ENCODE data around the gene OR4N5.

The OR4N5 gene

DNA sequence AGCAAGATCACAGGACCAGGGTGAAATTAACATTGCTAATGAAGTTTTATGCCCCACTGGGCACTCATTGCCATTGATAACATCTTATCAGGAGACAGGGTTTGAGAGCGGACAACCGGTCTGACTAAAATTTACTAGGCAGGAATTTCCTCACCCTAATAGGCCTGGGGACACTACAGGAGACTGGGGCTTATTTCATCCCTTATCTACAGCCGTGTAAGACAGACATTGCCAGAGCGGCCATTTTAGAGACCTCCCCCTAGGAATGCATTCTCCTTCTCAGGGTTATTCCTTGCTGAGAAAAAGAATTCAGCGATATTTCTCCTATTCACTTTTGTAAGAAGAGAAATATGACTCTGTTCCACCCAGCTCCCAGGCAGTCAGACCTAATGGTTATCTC is 19.8 kb upstream of the OR4N5 start:
- ATAC-seq: no peak
- TF ChIP-seq ZC3H10 (CRISPR knock-in tag; IDR thresholded peaks at IDR 0.05) (no peak), ZNF70 (CRISPR knock-in tag; IDR thresholded peaks at IDR 0.05) (no peak), ISL1 (CRISPR knock-in tag; IDR thresholded peaks at IDR 0.05) (no peak), TCF4 (CRISPR knock-in tag; IDR thresholded peaks at IDR 0.05; ENCODE audit: borderline replicate concordance) (no peak), PPARA (CRISPR knock-in tag; IDR thresholded peaks at IDR 0.05; ENCODE audit: borderline replicate concordance) (no peak), ZNF565 (CRISPR knock-in tag; conservative IDR thresholded peaks at IDR 0.05; ENCODE audit: low read depth) (no peak), BACH2 (CRISPR knock-in tag; IDR thresholded peaks at IDR 0.05; ENCODE audit: borderline replicate concordance) (no peak), ZFP30 (CRISPR knock-in tag; IDR thresholded peaks at IDR 0.05) (no peak), SNAI2 (CRISPR knock-in tag; IDR thresholded peaks at IDR 0.05) (no peak)
- TF ChIP-seq, protein P1, sequence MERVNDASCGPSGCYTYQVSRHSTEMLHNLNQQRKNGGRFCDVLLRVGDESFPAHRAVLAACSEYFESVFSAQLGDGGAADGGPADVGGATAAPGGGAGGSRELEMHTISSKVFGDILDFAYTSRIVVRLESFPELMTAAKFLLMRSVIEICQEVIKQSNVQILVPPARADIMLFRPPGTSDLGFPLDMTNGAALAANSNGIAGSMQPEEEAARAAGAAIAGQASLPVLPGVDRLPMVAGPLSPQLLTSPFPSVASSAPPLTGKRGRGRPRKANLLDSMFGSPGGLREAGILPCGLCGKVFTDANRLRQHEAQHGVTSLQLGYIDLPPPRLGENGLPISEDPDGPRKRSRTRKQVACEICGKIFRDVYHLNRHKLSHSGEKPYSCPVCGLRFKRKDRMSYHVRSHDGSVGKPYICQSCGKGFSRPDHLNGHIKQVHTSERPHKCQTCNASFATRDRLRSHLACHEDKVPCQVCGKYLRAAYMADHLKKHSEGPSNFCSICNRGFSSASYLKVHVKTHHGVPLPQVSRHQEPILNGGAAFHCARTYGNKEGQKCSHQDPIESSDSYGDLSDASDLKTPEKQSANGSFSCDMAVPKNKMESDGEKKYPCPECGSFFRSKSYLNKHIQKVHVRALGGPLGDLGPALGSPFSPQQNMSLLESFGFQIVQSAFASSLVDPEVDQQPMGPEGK (CRISPR knock-in tag; IDR thresholded peaks at IDR 0.05; ENCODE audit: borderline replicate concordance): no peak
- TF ChIP-seq, protein P2, sequence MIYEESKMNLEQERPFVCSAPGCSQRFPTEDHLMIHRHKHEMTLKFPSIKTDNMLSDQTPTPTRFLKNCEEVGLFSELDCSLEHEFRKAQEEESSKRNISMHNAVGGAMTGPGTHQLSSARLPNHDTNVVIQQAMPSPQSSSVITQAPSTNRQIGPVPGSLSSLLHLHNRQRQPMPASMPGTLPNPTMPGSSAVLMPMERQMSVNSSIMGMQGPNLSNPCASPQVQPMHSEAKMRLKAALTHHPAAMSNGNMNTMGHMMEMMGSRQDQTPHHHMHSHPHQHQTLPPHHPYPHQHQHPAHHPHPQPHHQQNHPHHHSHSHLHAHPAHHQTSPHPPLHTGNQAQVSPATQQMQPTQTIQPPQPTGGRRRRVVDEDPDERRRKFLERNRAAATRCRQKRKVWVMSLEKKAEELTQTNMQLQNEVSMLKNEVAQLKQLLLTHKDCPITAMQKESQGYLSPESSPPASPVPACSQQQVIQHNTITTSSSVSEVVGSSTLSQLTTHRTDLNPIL (CRISPR knock-in tag; IDR thresholded peaks at IDR 0.05; ENCODE audit: low read depth): no peak

DNA sequence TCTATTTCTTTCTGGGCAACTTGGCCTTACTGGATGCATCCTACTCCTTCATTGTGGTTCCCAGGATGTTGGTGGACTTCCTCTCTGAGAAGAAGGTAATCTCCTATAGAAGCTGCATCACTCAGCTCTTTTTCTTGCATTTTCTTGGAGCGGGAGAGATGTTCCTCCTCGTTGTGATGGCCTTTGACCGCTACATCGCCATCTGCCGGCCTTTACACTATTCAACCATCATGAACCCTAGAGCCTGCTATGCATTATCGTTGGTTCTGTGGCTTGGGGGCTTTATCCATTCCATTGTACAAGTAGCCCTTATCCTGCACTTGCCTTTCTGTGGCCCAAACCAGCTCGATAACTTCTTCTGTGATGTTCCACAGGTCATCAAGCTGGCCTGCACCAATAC is 5.3 kb downstream of the OR4N5 start:
- ATAC-seq: peak; percentile 39; the same call in 1 of the 3 replicates
- TF ChIP-seq, protein P3, sequence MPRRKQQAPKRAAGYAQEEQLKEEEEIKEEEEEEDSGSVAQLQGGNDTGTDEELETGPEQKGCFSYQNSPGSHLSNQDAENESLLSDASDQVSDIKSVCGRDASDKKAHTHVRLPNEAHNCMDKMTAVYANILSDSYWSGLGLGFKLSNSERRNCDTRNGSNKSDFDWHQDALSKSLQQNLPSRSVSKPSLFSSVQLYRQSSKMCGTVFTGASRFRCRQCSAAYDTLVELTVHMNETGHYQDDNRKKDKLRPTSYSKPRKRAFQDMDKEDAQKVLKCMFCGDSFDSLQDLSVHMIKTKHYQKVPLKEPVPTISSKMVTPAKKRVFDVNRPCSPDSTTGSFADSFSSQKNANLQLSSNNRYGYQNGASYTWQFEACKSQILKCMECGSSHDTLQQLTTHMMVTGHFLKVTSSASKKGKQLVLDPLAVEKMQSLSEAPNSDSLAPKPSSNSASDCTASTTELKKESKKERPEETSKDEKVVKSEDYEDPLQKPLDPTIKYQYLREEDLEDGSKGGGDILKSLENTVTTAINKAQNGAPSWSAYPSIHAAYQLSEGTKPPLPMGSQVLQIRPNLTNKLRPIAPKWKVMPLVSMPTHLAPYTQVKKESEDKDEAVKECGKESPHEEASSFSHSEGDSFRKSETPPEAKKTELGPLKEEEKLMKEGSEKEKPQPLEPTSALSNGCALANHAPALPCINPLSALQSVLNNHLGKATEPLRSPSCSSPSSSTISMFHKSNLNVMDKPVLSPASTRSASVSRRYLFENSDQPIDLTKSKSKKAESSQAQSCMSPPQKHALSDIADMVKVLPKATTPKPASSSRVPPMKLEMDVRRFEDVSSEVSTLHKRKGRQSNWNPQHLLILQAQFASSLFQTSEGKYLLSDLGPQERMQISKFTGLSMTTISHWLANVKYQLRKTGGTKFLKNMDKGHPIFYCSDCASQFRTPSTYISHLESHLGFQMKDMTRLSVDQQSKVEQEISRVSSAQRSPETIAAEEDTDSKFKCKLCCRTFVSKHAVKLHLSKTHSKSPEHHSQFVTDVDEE (CRISPR knock-in tag; IDR thresholded peaks at IDR 0.05): no peak
- TF ChIP-seq ESRRG (CRISPR knock-in tag; IDR thresholded peaks at IDR 0.05) (no peak), BACH2 (CRISPR knock-in tag; IDR thresholded peaks at IDR 0.05; ENCODE audit: borderline replicate concordance) (no peak), ZFP30 (CRISPR knock-in tag; IDR thresholded peaks at IDR 0.05) (no peak), GLIS3 (CRISPR knock-in tag; IDR thresholded peaks at IDR 0.05) (no peak), TOX (CRISPR knock-in tag; IDR thresholded peaks at IDR 0.05; ENCODE audit: borderline replicate concordance) (no peak), PPARA (CRISPR knock-in tag; IDR thresholded peaks at IDR 0.05; ENCODE audit: borderline replicate concordance) (no peak), ZC3H10 (CRISPR knock-in tag; IDR thresholded peaks at IDR 0.05) (no peak), ZFP3 (CRISPR knock-in tag; IDR thresholded peaks at IDR 0.05) (no peak), CSDC2 (CRISPR knock-in tag; IDR thresholded peaks at IDR 0.05) (no peak)
- TF ChIP-seq, protein P4, sequence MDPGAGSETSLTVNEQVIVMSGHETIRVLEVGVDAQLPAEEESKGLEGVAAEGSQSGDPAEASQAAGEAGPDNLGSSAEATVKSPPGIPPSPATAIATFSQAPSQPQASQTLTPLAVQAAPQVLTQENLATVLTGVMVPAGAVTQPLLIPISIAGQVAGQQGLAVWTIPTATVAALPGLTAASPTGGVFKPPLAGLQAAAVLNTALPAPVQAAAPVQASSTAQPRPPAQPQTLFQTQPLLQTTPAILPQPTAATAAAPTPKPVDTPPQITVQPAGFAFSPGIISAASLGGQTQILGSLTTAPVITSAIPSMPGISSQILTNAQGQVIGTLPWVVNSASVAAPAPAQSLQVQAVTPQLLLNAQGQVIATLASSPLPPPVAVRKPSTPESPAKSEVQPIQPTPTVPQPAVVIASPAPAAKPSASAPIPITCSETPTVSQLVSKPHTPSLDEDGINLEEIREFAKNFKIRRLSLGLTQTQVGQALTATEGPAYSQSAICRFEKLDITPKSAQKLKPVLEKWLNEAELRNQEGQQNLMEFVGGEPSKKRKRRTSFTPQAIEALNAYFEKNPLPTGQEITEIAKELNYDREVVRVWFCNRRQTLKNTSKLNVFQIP (CRISPR knock-in tag; IDR thresholded peaks at IDR 0.05; ENCODE audit: borderline replicate concordance, low read depth): no peak
- TF ChIP-seq, protein P5, sequence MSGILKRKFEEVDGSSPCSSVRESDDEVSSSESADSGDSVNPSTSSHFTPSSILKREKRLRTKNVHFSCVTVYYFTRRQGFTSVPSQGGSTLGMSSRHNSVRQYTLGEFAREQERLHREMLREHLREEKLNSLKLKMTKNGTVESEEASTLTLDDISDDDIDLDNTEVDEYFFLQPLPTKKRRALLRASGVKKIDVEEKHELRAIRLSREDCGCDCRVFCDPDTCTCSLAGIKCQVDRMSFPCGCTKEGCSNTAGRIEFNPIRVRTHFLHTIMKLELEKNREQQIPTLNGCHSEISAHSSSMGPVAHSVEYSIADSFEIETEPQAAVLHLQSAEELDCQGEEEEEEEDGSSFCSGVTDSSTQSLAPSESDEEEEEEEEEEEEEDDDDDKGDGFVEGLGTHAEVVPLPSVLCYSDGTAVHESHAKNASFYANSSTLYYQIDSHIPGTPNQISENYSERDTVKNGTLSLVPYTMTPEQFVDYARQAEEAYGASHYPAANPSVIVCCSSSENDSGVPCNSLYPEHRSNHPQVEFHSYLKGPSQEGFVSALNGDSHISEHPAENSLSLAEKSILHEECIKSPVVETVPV (CRISPR knock-in tag; IDR thresholded peaks at IDR 0.05): no peak
- TF ChIP-seq, protein P1 (CRISPR knock-in tag; IDR thresholded peaks at IDR 0.05; ENCODE audit: borderline replicate concordance): no peak

DNA sequence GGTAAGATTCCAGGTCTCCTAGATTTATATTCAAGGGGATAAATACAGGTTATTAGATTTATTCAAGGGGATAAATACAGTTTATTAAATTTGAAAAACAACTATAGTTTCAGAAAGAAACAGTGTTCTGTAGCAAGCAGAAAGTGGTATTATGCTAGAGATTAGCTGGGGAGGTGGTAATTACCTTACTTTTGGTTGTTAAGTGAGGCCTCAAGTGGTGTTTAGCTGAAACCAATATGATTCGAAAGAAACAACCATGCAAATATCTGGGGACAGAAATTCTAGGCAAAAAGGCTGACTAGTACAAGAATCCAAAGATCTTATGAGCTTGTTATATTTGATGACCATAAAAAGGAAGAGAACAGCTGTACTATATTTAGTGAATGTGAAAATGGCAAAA is 6.2 kb downstream of the OR4N5 start:
- no peak for ATAC-seq
- TF ChIP-seq TCF4 (CRISPR knock-in tag; IDR thresholded peaks at IDR 0.05; ENCODE audit: borderline replicate concordance) (no peak), BACH2 (CRISPR knock-in tag; IDR thresholded peaks at IDR 0.05; ENCODE audit: borderline replicate concordance) (no peak), ISL1 (CRISPR knock-in tag; IDR thresholded peaks at IDR 0.05) (no peak), ZFP30 (CRISPR knock-in tag; IDR thresholded peaks at IDR 0.05) (no peak), ZFP3 (CRISPR knock-in tag; IDR thresholded peaks at IDR 0.05) (no peak), GLIS3 (CRISPR knock-in tag; IDR thresholded peaks at IDR 0.05) (no peak), ESRRG (CRISPR knock-in tag; IDR thresholded peaks at IDR 0.05) (no peak), RARB (CRISPR knock-in tag; IDR thresholded peaks at IDR 0.05) (no peak), ZNF8 (CRISPR knock-in tag; IDR thresholded peaks at IDR 0.05) (no peak), PPARA (CRISPR knock-in tag; IDR thresholded peaks at IDR 0.05; ENCODE audit: borderline replicate concordance) (no peak), OSR1 (CRISPR knock-in tag; IDR thresholded peaks at IDR 0.05) (no peak), ARNTL (CRISPR knock-in tag; IDR thresholded peaks at IDR 0.05; ENCODE audit: borderline replicate concordance, low read depth) (no peak), ZC3H10 (CRISPR knock-in tag; IDR thresholded peaks at IDR 0.05) (no peak)
- TF ChIP-seq, protein P1 (CRISPR knock-in tag; IDR thresholded peaks at IDR 0.05; ENCODE audit: borderline replicate concordance): no peak

Measured in SK-N-SH treated with all-trans-retinoic acid at 6 μM for 48 hours (cell line).